Ramos (cell line): ENCODE data around the gene TIAM1.
"Not testable (repeated sequence)": the region's sequence is repeated elsewhere in the genome, so short reads cannot be mapped to it uniquely, and the experiment has no call there.

Source experiments
- in situ Hi-C: fragments of 300-500 bp; cut with MboI; formaldehyde crosslinking; loops from one replicate; pipeline ENCODE4 v1.14.3; 2022; ENCODE audit warnings: low sequenced_read_pairs; ENCODE audit not compliant: unreplicated experiment

TIAM1 gene

DNA sequence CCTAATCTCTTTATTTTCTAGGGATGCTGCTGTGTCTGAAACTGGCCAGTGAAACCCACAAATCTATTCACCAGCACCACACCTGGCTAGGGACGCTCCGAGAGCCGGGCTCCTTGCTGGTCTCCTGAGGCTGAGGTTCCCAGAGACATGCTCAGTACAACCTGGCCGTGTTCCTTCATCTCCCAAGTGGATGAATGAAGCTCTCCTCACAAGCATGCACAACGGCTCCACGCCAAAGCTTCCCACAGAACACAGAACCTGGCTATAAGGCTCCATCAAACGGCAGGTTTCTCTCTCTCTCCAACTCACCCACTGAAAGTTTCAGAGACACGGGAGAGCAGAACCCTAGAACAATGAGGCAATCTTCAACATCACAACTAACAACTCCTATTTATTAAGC, 82.3 kb downstream of the TIAM1 start:
- in situ Hi-C loops, result no loop called here

DNA sequence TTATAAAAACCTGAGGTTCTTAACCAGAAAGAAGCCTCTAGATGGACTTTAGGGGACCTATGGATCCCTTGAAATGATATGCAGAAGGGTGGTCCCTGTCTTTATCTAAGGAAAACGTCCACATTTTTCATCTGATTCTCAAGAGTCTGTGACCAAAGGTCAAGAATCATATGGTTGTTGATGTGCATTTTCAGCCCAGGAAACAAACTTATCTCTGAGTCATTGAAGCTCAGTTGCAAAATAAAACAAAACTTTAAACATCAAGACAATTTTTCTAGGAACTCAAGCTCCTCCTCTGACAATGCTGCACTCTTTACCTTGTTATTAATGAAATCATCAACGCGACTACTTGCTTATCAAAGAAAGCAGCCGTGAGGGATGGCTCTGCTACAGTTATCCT, 83.3 kb downstream of the TIAM1 start:
- in situ Hi-C loops, result no loop called here

DNA sequence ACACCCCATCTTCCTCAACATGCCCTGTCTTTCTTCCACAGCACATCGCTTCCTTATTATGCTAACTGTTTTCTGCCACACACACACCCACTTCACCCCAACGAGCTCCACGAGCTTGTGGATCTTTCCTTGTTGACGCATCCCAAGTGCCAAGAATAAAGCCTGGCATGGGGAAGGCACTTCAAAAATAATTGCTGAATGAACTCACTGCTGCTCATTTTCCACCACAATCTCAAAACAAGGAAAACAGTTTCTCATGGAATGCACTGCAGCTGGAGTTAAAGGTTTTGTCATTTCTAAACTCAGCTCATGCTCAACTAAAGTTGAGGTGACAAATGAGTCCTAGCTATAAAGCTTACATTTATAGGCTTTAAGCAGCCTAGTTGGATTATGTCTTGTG, 86.0 kb downstream of the TIAM1 start:
- in situ Hi-C loops, result no loop called here

DNA sequence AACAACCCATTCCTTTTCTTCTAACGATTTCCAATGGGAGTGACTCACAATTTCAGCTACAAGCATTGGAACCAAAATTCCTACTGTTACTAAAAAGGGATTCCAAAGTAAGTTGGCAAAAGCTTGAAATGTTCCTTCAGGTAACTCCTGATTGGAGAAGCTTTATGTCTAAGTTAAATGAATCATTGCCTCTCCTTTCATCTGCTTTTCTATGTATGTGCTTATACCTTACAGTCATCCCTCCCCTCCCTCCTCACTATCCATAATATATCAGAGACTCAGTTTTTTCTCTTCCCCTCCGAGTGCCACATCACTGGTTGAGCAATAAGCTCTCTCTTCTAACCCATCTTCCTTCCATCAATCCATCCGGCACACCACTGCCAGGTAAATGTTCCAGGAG, 86.8 kb downstream of the TIAM1 start:
- in situ Hi-C loops, result no loop called here

DNA sequence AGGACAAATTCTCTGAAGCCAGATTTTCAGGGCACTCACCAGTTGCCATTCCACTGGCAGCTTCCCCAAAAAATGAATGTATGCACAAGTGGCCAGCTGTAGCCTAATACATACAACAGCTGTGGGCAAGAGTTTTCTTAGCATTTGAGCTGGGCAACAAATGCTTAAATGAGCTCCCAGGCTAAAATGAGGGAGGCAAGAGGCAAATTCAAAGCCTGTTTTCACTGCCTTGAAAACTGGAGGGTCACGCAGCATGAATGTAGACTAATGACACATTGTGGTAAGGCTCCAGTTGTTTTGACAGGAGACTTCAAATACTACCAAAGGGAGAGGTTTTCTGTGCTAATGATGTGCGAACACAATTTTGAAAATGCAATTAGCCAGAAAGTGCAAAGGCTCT, 88.2 kb downstream of the TIAM1 start:
- in situ Hi-C loops, result no loop called here

DNA sequence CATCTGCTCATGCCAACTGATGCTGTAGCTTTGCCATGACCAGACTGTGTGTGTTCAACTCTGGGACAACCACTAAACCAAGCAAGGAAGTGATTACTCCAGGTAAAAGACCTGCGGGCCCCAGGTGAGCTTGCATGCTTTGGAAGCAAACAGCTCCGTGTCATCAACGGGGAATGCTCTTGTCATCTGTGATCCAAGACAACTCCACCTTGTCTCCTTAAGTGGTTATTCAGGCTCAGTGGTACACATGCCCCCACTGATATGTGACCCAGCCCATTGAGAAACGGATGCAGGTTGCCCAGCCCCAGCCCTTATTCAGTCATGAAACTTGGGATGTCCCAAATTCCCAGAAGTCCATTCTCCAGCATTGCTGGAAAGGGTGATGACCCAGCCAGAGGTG, 89.0 kb downstream of the TIAM1 start:
- in situ Hi-C loops, result no loop called here

DNA sequence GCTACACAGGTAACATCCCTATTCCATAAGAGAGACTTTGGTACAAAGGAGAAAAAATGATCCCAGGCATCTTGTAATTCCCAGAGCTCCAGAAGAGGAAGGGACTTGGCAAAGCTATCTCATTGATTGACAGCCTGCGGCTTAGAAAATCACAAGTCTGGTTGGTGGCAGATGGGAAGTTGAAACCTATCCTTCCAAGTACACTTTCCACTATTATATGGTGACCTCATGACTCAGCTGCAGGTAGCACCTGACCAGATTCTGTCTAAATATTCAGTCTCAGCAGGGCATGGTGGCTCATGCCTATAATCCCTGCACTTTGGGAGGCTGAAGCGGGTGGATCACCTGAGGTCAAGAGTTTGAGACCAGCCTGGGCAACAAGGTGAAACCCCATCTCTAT, 89.9 kb downstream of the TIAM1 start:
- in situ Hi-C loops, result no loop called here

DNA sequence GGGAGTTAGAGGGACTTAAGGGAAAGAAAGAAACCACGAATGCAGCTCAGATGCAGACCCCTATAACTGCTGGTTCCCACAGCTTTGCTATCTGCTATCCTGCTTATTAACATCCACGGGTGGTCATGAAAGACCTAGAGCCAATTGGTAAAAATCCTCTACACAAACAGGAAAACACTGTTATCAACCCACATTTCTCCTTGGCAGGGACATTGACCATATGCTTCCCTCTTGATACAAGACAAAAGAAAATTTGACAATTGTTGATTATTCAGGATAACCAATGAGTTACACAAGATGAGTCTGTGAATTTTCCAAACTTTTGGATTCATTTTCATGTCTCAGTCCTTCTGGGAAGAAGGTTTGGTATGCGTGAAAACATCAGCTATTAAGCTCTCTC, 90.4 kb downstream of the TIAM1 start:
- in situ Hi-C loops, result no loop called here

DNA sequence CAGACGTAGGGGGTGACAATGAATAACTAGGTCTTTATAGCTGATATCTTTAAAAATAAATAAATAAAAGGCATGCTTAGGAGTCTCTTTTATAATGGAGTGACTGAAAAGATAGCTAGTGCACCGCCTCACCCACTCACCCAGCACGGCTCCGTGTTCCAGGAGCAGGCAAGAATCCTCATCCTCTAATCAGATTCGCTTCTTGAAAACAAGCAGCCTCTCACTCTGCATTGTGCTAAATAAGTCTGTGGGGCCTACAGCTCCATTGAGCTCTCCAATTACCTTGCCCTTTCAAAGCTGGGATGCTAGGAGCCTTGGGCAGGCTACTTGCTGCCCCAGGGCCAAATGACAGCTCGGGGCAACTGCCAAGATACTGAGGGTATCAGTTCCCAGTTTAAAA, 91.5 kb downstream of the TIAM1 start:
- in situ Hi-C loops, result no loop called here

DNA sequence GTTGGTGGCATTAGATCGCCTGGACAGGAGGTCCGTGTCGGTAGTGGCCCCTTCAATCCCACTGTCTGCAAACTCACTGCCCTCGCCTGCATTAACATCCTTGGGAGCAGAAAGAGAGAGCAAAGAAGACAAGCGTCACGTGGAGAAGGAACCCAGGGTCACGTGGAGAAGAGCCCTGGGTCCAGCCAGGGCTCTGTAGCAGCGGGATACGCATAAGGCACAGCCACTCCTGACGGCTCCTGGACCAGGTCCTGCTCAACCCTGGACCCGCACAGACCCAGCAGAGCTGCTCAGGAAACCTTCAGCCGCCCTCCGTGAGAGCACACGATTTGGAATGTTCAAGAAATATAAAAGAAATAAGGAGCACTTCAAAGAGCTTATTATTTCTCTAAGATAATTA, 92.0 kb downstream of the TIAM1 start:
- in situ Hi-C loops, result no loop called here

DNA sequence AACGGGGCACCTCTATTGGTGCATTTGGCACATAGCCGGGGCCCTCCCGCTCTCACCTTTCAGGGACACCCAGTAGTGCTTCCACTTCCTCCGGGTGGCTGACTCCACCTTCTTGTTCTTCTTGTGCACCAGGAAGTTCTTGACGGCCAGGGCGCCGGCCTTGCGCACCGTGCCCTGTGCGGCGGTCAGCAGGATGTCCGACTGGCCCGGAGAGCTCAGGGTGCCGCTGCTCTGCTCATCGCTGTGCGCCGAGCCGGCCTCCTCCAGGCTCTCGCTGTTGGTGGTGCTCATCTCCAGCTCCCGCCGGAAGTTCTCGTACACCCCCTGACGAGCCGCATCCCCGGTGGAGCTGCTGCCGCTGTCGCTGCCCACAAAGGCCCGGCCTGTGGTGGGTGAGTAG, 92.4 kb downstream of the TIAM1 start:
- in situ Hi-C loops, result no loop called here

DNA sequence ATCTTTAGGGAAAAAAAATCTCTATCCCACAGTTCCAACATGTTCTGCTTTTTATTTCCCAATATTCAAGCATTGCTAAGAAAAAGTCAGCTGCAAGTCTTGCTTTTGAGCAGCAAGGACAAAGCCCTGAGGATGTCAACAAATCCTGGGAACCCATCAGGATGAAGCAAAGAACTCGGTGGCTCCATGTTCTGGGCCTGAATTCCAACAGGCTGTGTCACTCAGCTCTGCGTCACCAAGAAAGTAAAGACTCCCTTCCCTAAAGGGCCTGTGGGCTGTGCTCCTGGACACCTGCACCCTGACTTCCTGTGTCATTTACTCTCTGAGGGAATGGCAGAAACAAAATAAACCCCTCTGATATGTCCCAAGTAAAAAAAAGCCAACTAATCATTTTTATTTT, 95.5 kb downstream of the TIAM1 start:
- in situ Hi-C loops, result no loop called here

DNA sequence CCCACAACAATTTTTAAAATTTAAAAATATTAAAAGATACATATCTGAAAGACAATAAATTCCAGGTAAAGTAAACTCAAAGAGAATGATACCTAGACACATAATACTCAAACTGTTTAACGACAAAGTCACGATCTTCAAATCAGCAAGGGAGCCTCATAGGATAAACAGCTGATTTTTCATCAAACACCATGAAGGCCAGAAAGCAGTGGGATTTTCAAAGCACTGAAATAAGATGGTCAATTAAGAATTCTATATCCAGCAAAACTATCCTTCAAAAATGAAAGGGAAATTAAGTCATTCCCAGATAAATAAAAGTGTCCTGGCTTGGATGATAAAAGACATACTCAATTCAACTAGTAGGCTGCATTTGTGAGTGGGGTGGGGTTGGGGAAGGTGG, 100.5 kb downstream of the TIAM1 start:
- in situ Hi-C loops, result no loop called here

DNA sequence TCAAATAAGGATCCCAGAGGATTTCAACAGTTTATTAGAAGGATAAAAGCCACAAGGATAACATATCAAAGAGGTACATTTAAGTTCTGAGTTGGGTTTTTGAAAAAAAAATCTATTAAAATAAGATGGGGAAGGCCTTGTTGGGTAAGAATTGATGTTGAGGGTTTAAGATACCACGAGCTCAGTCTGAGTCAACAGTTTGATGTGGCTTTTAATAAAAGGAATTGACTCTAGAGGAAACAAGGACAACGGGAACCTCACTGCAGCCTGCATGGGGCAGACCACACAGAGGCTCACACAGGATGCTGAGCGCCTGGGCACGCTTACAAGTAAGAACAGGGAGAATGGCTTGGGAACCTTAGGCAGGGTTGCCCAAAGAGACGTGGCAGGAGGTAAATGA, 107.5 kb downstream of the TIAM1 start:
- in situ Hi-C loops, result no loop called here

DNA sequence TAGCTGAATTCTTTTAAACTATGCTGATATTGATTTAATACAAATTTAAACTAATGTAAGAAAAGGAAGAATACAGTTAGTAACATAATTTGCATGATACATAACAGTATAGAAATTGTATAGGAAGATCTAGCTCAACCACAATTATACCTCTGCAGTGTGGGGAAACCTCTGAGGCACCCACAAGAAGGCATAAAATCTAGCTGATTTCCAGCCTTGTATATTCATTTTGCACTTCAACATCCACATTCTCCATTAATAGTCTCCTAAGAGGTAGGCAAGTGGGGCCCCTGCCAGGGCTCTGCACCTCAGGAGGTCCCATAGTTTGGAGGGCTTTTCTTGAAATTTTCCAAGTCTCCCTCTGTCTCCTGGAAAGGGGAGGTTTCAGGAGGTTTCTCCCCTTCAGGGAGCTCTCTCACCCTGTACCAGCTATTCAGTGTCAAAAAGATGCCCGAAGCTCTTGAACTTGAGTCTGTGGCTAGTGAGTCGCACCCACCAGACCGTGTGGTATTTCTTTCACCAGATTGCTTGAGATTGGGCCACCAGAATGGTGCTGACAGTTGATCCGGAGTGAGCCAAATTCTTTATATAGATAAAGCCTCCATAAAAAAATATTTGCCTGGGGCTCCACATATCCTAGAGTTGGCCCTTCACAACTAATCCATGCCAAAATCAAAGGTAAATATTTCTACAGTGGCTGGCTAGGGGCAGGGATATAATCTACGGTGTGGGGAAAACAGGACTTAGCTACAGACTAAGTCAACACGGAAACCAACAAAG, 108.2 kb downstream of the TIAM1 start:
- in situ Hi-C loops, result no loop called here

DNA sequence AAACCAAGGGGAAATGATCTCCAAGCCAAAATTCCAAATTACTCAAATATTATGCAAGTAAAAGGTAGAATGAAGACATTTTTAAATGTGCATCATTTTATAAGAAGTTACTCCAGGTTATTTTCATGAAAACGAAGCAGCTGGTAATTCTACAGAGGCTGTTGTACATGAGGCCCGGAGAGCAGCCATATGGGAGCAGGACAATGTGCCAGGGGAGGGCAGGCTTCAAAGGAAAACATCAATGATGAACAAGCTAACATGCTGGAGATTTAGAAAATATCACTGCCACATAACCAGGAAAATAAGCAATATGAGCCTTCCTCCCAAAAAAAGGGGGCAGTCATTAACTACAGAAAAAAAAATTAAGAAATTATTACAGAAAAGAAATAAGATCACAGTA, 109.1 kb downstream of the TIAM1 start:
- in situ Hi-C loops, result no loop called here

DNA sequence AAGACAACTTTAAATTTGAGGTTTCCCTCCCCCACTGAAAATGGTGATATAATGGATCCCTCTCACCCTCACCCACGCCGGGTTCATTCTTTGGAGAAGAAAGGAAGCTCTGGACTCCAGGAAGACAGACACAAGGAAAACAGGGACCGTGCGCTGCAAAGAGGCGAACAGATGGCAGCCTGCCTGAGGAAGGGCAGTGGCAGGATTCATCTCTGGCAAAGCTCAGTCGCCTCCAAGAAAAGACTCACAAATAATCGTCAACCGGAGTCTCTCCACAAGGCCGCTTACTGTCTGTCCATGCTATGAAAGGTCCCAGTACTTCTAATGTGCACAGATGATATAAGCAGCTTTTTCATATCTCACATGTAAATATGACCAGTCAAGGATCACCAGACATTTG, 110.3 kb downstream of the TIAM1 start:
- in situ Hi-C loops, result no loop called here

DNA sequence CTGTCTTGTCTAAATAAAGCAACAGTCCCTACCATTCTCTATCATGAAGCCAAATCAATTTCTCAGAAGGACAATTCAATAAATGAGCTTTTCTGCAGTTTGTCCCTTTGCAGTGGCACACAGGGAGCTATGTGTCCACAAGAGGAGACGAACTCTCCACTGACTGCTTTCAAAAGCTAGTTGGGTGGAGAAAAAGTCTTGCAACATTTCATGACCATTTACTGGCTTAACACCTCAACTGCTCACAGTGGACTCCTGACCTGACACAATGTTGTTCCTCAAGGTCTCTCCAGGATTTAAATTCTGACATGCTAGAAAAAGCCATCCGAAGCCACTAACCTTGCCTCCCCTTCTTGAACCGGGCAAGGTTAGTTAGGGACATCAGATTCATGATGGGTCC, 111.7 kb downstream of the TIAM1 start:
- in situ Hi-C loops, result no loop called here

DNA sequence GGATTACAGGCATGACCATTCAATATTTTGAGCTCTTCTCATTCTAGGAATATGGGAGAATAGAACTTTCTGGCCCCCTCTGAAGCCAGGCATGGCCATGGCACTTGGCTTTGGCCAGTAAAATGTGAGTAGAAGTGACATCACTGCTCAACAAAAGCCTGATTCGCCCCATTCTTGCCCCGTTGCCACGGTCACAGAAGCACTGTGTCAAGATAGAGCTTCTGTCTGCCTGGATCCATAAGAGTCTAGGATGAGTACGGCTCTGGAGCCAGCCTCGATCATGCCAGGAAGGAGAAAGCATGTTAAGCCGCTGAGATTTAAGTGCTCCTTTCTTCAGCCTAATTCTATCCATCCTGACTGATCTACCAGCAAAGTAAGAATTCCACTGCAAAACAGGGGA, 113.1 kb downstream of the TIAM1 start:
- in situ Hi-C loops, result no loop called here

DNA sequence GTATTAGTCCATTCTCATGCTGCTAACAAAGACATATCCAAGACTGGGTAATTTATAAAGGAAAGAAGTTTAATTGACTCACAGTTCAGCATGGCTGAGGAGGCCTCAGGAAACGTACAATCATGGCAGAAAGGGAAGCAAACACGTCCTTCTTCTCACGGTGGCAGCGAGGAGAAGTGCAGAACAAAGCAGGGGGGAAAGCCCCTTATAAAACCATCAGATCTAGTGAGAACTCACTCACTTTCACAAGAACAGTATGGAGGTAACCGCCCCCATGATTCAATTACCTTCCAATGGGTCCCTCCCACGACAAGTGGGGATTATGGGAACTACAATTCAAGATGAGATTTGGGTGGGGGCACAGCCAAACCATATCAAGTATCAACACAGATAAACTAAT, 115.3 kb downstream of the TIAM1 start:
- in situ Hi-C loops, result not testable (repeated sequence)

DNA sequence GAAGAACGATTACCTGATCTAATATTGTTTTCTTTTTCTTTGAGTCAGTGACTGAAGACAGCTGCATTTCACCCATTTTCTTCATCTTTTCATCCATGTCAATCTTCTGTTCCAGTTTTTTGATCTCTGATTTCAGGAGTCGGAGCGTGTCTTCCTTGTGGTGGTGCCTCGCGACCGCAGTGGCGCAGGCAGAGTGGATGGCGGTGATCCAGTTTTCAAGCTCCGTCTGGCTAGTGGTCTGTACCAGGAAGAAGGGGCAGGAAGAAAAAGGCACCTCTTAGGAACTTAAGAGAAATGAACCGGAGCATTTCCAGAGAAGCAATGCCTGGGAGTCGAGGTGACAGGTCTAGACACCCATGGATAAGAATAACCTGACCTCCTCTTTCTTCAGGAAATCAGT, 118.3 kb downstream of the TIAM1 start:
- in situ Hi-C loops, result no loop called here

DNA sequence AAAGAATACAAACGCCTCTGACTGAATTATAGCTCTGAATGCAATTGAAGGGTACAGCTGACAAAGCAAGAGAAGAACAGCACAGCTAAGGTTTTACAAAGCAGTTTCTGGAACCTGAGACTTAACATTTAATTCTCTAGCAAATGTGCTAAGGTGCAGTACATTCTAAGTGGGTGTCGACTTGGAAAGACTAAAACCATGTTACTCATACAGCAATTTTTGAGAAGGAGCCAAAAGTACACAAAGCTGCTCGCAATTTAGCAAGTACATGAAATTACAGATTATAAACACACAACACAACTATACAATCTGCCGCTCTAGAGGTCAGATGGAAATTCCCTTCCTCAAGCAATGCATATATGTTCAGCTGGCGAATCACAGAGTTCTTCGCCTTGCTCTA, 121.9 kb downstream of the TIAM1 start:
- in situ Hi-C loops, result no loop called here

DNA sequence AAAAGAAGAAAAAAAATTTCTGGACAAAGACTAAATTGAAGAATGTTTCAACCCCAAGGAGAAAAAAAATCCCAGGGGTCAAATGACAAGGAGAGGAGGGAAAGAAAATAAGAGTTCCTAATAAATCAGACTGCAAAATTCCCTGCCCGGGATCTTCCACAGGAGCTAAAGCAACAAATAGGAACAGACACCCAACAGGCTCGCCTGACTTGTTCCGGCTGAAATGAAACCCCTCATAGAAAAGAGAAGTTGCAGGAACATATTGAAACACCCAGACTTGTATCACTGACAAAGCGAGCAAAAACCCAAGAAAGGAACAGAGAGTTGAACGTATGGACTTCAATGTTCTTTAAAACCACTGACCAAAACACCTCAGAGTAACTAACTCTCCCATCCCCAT, 123.0 kb downstream of the TIAM1 start:
- in situ Hi-C loops, result no loop called here
